IMR-90 (cell line): ENCODE data around the gene CDC42SE1. TPM values are rescaled to one million over a fixed set of nuclear protein-coding genes. Genes with fewer than 3 reads are reported as not detected.

Source experiments
- ATAC-seq: fragments of 200-7000 bp; cut with Tn5 transposase; 2 replicates; pipeline ENCODE4 v1.9.1; 2020; ENCODE audit warnings: low read depth, mild to moderate bottlenecking, moderate library complexity
- BruUV-seq: library from RNA; stranded (reverse); fragments of 400-500 nt; replicated peaks from 2 replicates; lab custom pipeline; 2021; lab: Mats Ljungman, UMichigan
- CTCF ChIA-PET: fragments of 300-600 bp; formaldehyde crosslinking; extraction: SDS; loops from one replicate; lab custom pipeline; 2021; ENCODE audit warnings: antibody characterized with exemption; lab: Yijun Ruan, JAX
- POLR2A ChIA-PET: fragments of 300-600 bp; sonication (Branson Sonifier 250); formaldehyde crosslinking; loops from one replicate; lab custom pipeline; 2022; ENCODE audit warnings: antibody characterized with exemption; ENCODE audit not compliant: unreplicated experiment; lab: Charles Lee
- DNase-seq: peaks from one replicate; pipeline ENCODE4 v3.0.0; 2013
- H2AFZ ChIP-seq: replicated peaks from 2 replicates; pipeline ENCODE3; 2013; ENCODE audit warnings: low read length, mild to moderate bottlenecking; ENCODE audit not compliant: poor library complexity
- H2AK5ac ChIP-seq: 2 replicates; pipeline ENCODE4 v1.6.1; 2013; ENCODE audit warnings: low read depth, low read length, inconsistent platforms
- H2AK9ac ChIP-seq: replicated peaks from 2 replicates; pipeline ENCODE3; 2013; ENCODE audit warnings: mild to moderate bottlenecking, low read depth, low read length, moderate library complexity; ENCODE audit not compliant: poor library complexity
- H2BK120ac ChIP-seq: 2 replicates; pipeline ENCODE4 v1.6.1; 2013; ENCODE audit warnings: low read depth, low read length, inconsistent platforms
- H2BK15ac ChIP-seq: 3 replicates; pipeline ENCODE4 v1.6.1; 2013; ENCODE audit warnings: low read depth, low read length, inconsistent platforms
- H2BK20ac ChIP-seq: 2 replicates; pipeline ENCODE4 v1.6.1; 2013; ENCODE audit warnings: low read depth, mild to moderate bottlenecking, inconsistent platforms, low read length, moderate library complexity
- H2BK5ac ChIP-seq: 2 replicates; pipeline ENCODE4 v1.6.1; 2013; ENCODE audit warnings: mild to moderate bottlenecking, low read depth, low read length, inconsistent platforms; ENCODE audit not compliant: poor library complexity, severe bottlenecking
- H3K14ac ChIP-seq: replicated peaks from 2 replicates; pipeline ENCODE4 v1.6.1; 2013; ENCODE audit warnings: low read depth, low read length, inconsistent platforms
- H3K18ac ChIP-seq: 2 replicates; pipeline ENCODE4 v1.6.1; 2013; ENCODE audit warnings: low read depth, low read length, control low read depth
- H3K23ac ChIP-seq: 2 replicates; pipeline ENCODE4 v1.6.1; 2013; ENCODE audit warnings: low read depth, low read length, inconsistent platforms
- H3K27ac ChIP-seq: 2 replicates; pipeline ENCODE4 v1.5.1; 2013; ENCODE audit warnings: mild to moderate bottlenecking, control low read depth, low read length; ENCODE audit not compliant: insufficient read depth
- H3K27me3 ChIP-seq: 2 replicates; pipeline ENCODE4 v1.6.1; 2013; ENCODE audit warnings: low read length; ENCODE audit not compliant: control insufficient read depth, insufficient read depth
- H3K36me3 ChIP-seq: 2 replicates; pipeline ENCODE4 v1.6.1; 2013; ENCODE audit warnings: low read length, mixed read lengths; ENCODE audit not compliant: control insufficient read depth, insufficient read depth
- H3K4ac ChIP-seq: 2 replicates; pipeline ENCODE4 v1.6.1; 2013; ENCODE audit warnings: low read depth, low read length, inconsistent platforms
- H3K4me1 ChIP-seq: 2 replicates; pipeline ENCODE4 v1.6.1; 2013; ENCODE audit warnings: low read length, mixed read lengths; ENCODE audit not compliant: control insufficient read depth, insufficient read depth
- H3K4me2 ChIP-seq: 2 replicates; pipeline ENCODE4 v1.6.1; 2013; ENCODE audit warnings: low read depth, mild to moderate bottlenecking, control low read depth, low read length, moderate library complexity
- H3K4me3 ChIP-seq: 2 replicates; pipeline ENCODE4 v1.5.1; 2013; ENCODE audit warnings: low read depth, mild to moderate bottlenecking, control low read depth, low read length, moderate library complexity; ENCODE audit not compliant: insufficient read depth
- H3K56ac ChIP-seq: 2 replicates; pipeline ENCODE4 v1.6.1; 2013; ENCODE audit warnings: low read length, inconsistent platforms; ENCODE audit not compliant: insufficient read depth; ENCODE audit errors: extremely low read depth
- H3K79me1 ChIP-seq, 2 experiments: 2 replicates each; pipeline ENCODE4 v1.6.1; 2013; ENCODE audit warnings: low read length in 2 of 2, inconsistent platforms in 1 of 2, low read depth in 1 of 2
- H3K9ac ChIP-seq: 2 replicates; pipeline ENCODE4 v1.6.1; 2013; ENCODE audit warnings: low read depth, low read length, control low read depth
- H3K9me1 ChIP-seq: 2 replicates; pipeline ENCODE4 v1.6.1; 2013; ENCODE audit warnings: low read length, inconsistent platforms; ENCODE audit not compliant: insufficient read depth
- H3K9me3 ChIP-seq: 2 replicates; pipeline ENCODE4 v1.6.1; 2013; ENCODE audit warnings: low read length; ENCODE audit not compliant: control insufficient read depth, insufficient read depth
- H4K20me1 ChIP-seq: 2 replicates; pipeline ENCODE4 v1.6.1; 2013; ENCODE audit warnings: low read length, inconsistent platforms; ENCODE audit not compliant: insufficient read depth
- H4K5ac ChIP-seq: 2 replicates; pipeline ENCODE4 v1.6.1; 2013; ENCODE audit warnings: mild to moderate bottlenecking, low read depth, low read length, control low read depth
- H4K8ac ChIP-seq, 2 experiments: 2 replicates each; pipeline ENCODE4 v1.6.1; 2013; ENCODE audit warnings: low read depth in 2 of 2, low read length in 2 of 2, control low read depth in 1 of 2, inconsistent platforms in 1 of 2
- H4K91ac ChIP-seq: 2 replicates; pipeline ENCODE4 v1.6.1; 2013; ENCODE audit warnings: low read depth, low read length, inconsistent platforms; ENCODE audit not compliant: insufficient read depth
- BHLHE40 ChIP-seq: fragments of 150-350 bp; IDR thresholded peaks from 2 replicates; pipeline ENCODE4 v1.6.1; 2016; ENCODE audit warnings: mild to moderate bottlenecking, low read depth, low read length
- CEBPB ChIP-seq: IDR thresholded peaks from 2 replicates; pipeline ENCODE4 v1.6.1; 2012; ENCODE audit warnings: low read depth, low read length, improper control_type of control experiment
- CHD1 ChIP-seq: IDR thresholded peaks from 2 replicates; pipeline ENCODE4 v1.6.1; 2012; ENCODE audit warnings: low read depth, low read length, improper control_type of control experiment
- MAZ ChIP-seq: IDR thresholded peaks from 2 replicates; pipeline ENCODE4 v1.6.1; 2012; ENCODE audit warnings: low read depth, mild to moderate bottlenecking, low read length, improper control_type of control experiment, moderate library complexity, borderline replicate concordance
- MXI1 ChIP-seq: IDR thresholded peaks from 2 replicates; pipeline ENCODE4 v1.6.1; 2012; ENCODE audit warnings: low read depth, mild to moderate bottlenecking, low read length, moderate library complexity, borderline replicate concordance
- RCOR1 ChIP-seq: IDR thresholded peaks from 2 replicates; pipeline ENCODE4 v1.6.1; 2012; ENCODE audit warnings: mild to moderate bottlenecking, low read length, improper control_type of control experiment; ENCODE audit not compliant: insufficient replicate concordance
- RFX5 ChIP-seq: IDR thresholded peaks from 2 replicates; pipeline ENCODE4 v1.8.0; 2012; ENCODE audit warnings: low read depth, mild to moderate bottlenecking, low read length, moderate library complexity
- WGBS, 2 experiments: methylation state at CpG; one replicate each; pipeline versions ENCODE4 v1.1.5 to v1.1.7; 2013; ENCODE audit warnings: missing lambda C conversion rate in 2 of 2; ENCODE audit not compliant: insufficient read length in 1 of 2; ENCODE audit errors: extremely low coverage in 2 of 2; 5-methylcytosine and 5-hydroxymethylcytosine counted together
- dilution Hi-C: fragments of 300-500 bp; cut with HindIII; formaldehyde crosslinking; loops from one replicate; pipeline ENCODE4 v1.14.3; 2018; ENCODE audit warnings: low sequenced_read_pairs; ENCODE audit not compliant: unreplicated experiment
- in situ Hi-C: fragments of 300-500 bp; cut with MboI; formaldehyde crosslinking; loops from 3 replicates; pipeline ENCODE4 v1.14.3; 2019; ENCODE audit warnings: low sequenced_read_pairs, inconsistent platforms, mixed read lengths
- intact Hi-C: fragments of 100-400 bp; cut with micrococcal nuclease; formaldehyde crosslinking; loops from 2 replicates; pipeline ENCODE4 v1.10.0; 2022
- polyA plus RNA-seq, 3 experiments: library from polyadenylated mRNA; depleted of rRNA; stranded (reverse); fragments of >200 nt; gene quantifications; 2 replicates each; pipeline ENCODE4 v1.2.3, GENCODE V29; 2012; ENCODE audit warnings: low replicate concordance in 1 of 3
- total RNA-seq: library from RNA; depleted of rRNA; stranded (reverse); fragments of >200 nt; gene quantifications from 2 replicates; pipeline ENCODE4 v1.2.3, GENCODE V29; 2012
- TF ChIP-seq, protein P1 (sequence below): fragments of 150-350 bp; IDR thresholded peaks from 2 replicates; pipeline ENCODE4 v1.6.1; 2017; ENCODE audit warnings: mild to moderate bottlenecking, antibody characterized with exemption, low read length, low read depth

Gene CDC42SE1
- total and polyA plus RNA-seq, 2 of the 4 experiments (the other 2 are of a cell fraction) = 47.0 to 58.5 TPM

DNA sequence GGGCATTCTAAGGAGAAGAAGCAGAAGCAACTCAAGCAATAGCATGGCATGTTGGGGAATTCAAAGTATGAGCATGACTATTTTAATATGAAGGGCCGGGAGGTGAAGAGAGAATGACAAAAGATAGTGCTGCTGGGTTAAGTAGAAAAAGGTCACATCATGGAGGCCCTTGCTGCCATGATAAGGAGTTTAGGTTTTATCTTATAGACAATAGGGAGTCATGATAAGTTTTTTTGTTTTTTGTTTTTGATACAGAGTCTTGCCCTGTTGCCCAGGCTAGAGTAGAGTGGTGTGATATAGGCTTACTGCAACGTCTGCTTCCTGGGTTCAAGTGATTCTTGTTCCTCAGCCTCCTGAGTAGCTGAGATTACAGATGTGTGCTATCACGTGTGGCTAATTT lies 19.9 kb downstream of the CDC42SE1 start:
- Histone ChIP-seq H3K23ac (no peak overlapping the region), H2BK15ac (no peak overlapping the region), H3K56ac (no peak overlapping the region), H4K91ac (no peak overlapping the region), H3K27ac (no peak overlapping the region), H3K4me3 (no peak overlapping the region), H4K20me1 (no peaks in the 10 kb centered on the region), H4K5ac (no peak overlapping the region), H2BK5ac (no peak overlapping the region), H3K9me1 (no peaks in the 10 kb centered on the region), H3K4me2 (no peak overlapping the region), H2BK20ac (no peak overlapping the region), H2BK120ac (no peak overlapping the region), H3K18ac (no peak overlapping the region), H3K4ac (no peak overlapping the region), H3K14ac (no peak overlapping the region), H2AFZ (no peak overlapping the region), H3K36me3 (peaks cover 7% of the 10 kb centered on the region), H4K8ac (no peak overlapping the region), H3K9ac (no peak overlapping the region), H3K27me3 (no peaks in the 10 kb centered on the region), H3K79me1 (no peaks in the 10 kb centered on the region), H3K9me3 (no peaks in the 10 kb centered on the region), H2AK5ac (no peak overlapping the region), H3K4me1 (no peaks in the 10 kb centered on the region), H2AK9ac (no peak overlapping the region)
- in situ Hi-C loops = loop anchor here (10.0 kb wide), 1 partner anchor 65 kb away; the partner anchor contains the start of gene CERS2
- TF ChIP-seq BHLHE40 = no peak
- no peak for TF ChIP-seq RCOR1
- TF ChIP-seq RFX5 = no peak
- TF ChIP-seq, protein P1, sequence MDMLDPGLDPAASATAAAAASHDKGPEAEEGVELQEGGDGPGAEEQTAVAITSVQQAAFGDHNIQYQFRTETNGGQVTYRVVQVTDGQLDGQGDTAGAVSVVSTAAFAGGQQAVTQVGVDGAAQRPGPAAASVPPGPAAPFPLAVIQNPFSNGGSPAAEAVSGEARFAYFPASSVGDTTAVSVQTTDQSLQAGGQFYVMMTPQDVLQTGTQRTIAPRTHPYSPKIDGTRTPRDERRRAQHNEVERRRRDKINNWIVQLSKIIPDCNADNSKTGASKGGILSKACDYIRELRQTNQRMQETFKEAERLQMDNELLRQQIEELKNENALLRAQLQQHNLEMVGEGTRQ = no peak
- TF ChIP-seq CHD1 = no peak
- TF ChIP-seq MXI1 = no peak
- TF ChIP-seq CEBPB = no peak
- no peak for TF ChIP-seq MAZ
- 90% methylated on average over 1 of the region's 3 CpGs; no CpG with 5 or more reads in 1 of the 2 experiments for WGBS, 2 experiments
- ATAC-seq (no peak), DNase-seq (no peak)
- dilution Hi-C loops = no loop called here
- intact Hi-C loops = no loop called here
- ChIA-PET POLR2A (no interaction called here), CTCF (interaction anchor here (0.7 kb wide), 1 partner anchor 91 kb away, joined by 3 read pairs; no protein-coding TSS in a partner anchor)
- BruUV-seq = no TSS peak
